HEK293 (cell line): ENCODE results near the gene KRT78.

Experiments used
- CTCF ChIA-PET: fragments of 350-600 bp; formaldehyde crosslinking; extraction: SDS; loops from one replicate; lab custom pipeline; 2021; ENCODE audit warnings: antibody characterized with exemption; lab: Yijun Ruan, JAX
- POLR2A ChIA-PET: fragments of 300-600 bp; formaldehyde crosslinking; extraction: SDS; loops from one replicate; lab custom pipeline; 2020; ENCODE audit warnings: antibody characterized with exemption, inconsistent platforms; lab: Yijun Ruan, JAX
- H3K27ac ChIP-seq: fragments of 200-500 bp; sonication (Bioruptor generic); 2 replicates; pipeline ENCODE4 v1.5.1; 2014; ENCODE audit warnings: low read depth, low read length, control low read depth, inconsistent platforms; ENCODE audit errors: extremely low read depth
- H3K36me3 ChIP-seq, 2 experiments: fragments of 200-500 bp in 1 of 2; sonication (Bioruptor generic) in 1 of 2; 1 replicate in 1 of 2; 2 replicates in 1 of 2; pipeline ENCODE4 v1.5.1; 2014 to 2017; ENCODE audit warnings: inconsistent platforms in 2 of 2, low read length in 2 of 2; ENCODE audit not compliant: control insufficient read depth in 2 of 2, insufficient read depth in 1 of 2
- H3K4me1 ChIP-seq: fragments of 200-500 bp; sonication (Bioruptor generic); 2 replicates; pipeline ENCODE4 v1.5.1; 2014; ENCODE audit warnings: mild to moderate bottlenecking, low read length, inconsistent platforms; ENCODE audit not compliant: control insufficient read depth, insufficient read depth
- H3K4me3 ChIP-seq: 2 replicates; pipeline ENCODE4 v1.5.1; 2011; ENCODE audit warnings: low read depth, mild to moderate bottlenecking, control low read depth, low read length, moderate library complexity
- H3K9me3 ChIP-seq: fragments of 200-500 bp; sonication (Bioruptor generic); 2 replicates; pipeline ENCODE4 v1.5.1; 2014; ENCODE audit warnings: low read depth, low read length, inconsistent platforms; ENCODE audit not compliant: control insufficient read depth, insufficient read depth
- EGR2 ChIP-seq: fragments of 450-650 bp; formaldehyde crosslinking; IDR thresholded peaks from 2 replicates; pipeline ENCODE4 v1.5.1; 2016; ENCODE audit warnings: low read depth, missing biosample characterization, missing genetic modification characterization
- GLI2 ChIP-seq: fragments of 450-650 bp; formaldehyde crosslinking; IDR thresholded peaks from 2 replicates; pipeline ENCODE4; 2017; ENCODE audit warnings: missing biosample characterization, missing genetic modification characterization, low read depth, borderline replicate concordance
- KLF1 ChIP-seq: fragments of 450-650 bp; formaldehyde crosslinking; IDR thresholded peaks from 2 replicates; pipeline ENCODE4 v1.5.1; 2016; ENCODE audit warnings: missing biosample characterization, missing genetic modification characterization
- REPIN1 ChIP-seq: fragments of 450-650 bp; formaldehyde crosslinking; IDR thresholded peaks from 2 replicates; pipeline ENCODE4 v1.5.1; 2017; ENCODE audit warnings: missing biosample characterization, missing genetic modification characterization, low read depth
- TRIM28 ChIP-seq: IDR thresholded peaks from 2 replicates; pipeline ENCODE4 v1.6.1; 2011; ENCODE audit warnings: low read length, control low read depth, borderline replicate concordance
- WT1 ChIP-seq: fragments of 450-650 bp; formaldehyde crosslinking; IDR thresholded peaks from 2 replicates; pipeline ENCODE4 v1.5.1; 2016; ENCODE audit warnings: missing biosample characterization, missing genetic modification characterization
- ZBTB1 ChIP-seq: fragments of 450-650 bp; formaldehyde crosslinking; IDR thresholded peaks from 2 replicates; pipeline ENCODE4 v1.5.1; 2016; ENCODE audit warnings: missing biosample characterization, missing genetic modification characterization
- ZBTB17 ChIP-seq: fragments of 450-650 bp; formaldehyde crosslinking; IDR thresholded peaks from 2 replicates; pipeline ENCODE4 v1.5.1; 2016; ENCODE audit warnings: missing biosample characterization, missing genetic modification characterization
- ZBTB20 ChIP-seq: fragments of 450-650 bp; formaldehyde crosslinking; IDR thresholded peaks from 2 replicates; pipeline ENCODE4 v1.5.1; 2016; ENCODE audit warnings: missing biosample characterization, missing genetic modification characterization
- ZBTB7A ChIP-seq: fragments of 450-650 bp; formaldehyde crosslinking; IDR thresholded peaks from 2 replicates; pipeline ENCODE4 v1.5.1; 2016; ENCODE audit warnings: low read depth, missing biosample characterization, missing genetic modification characterization
- ZFHX2 ChIP-seq: fragments of 450-650 bp; formaldehyde crosslinking; conservative IDR thresholded peaks from 2 replicates; pipeline ENCODE4 v1.5.1; 2016; ENCODE audit warnings: missing biosample characterization, missing genetic modification characterization
- ZIC2 ChIP-seq: fragments of 450-650 bp; formaldehyde crosslinking; IDR thresholded peaks from 2 replicates; pipeline ENCODE4 v1.5.1; 2016; ENCODE audit warnings: missing biosample characterization, missing genetic modification characterization
- ZNF146 ChIP-seq: fragments of 450-650 bp; formaldehyde crosslinking; IDR thresholded peaks from 2 replicates; pipeline ENCODE4 v1.5.1; 2016; ENCODE audit warnings: missing biosample characterization, missing genetic modification characterization
- ZNF169 ChIP-seq: fragments of 450-650 bp; formaldehyde crosslinking; IDR thresholded peaks from 2 replicates; pipeline ENCODE4 v1.5.1; 2016; ENCODE audit warnings: missing biosample characterization, missing genetic modification characterization
- ZNF24 ChIP-seq: fragments of 450-650 bp; formaldehyde crosslinking; IDR thresholded peaks from 2 replicates; pipeline ENCODE4 v1.5.1; 2016; ENCODE audit warnings: missing biosample characterization, missing genetic modification characterization
- ZNF248 ChIP-seq: fragments of 450-650 bp; formaldehyde crosslinking; IDR thresholded peaks from 2 replicates; pipeline ENCODE4 v1.5.1; 2017; ENCODE audit warnings: missing biosample characterization, missing genetic modification characterization
- ZNF274 ChIP-seq, 2 experiments: fragments of 200-500 bp in 1 of 2; fragments of 450-650 bp in 1 of 2; sonication (Bioruptor generic) in 1 of 2; formaldehyde crosslinking in 1 of 2; IDR thresholded peaks; 2 replicates each; pipeline versions ENCODE4 v1.5.1 to v1.6.1; 2014 to 2016; ENCODE audit warnings: borderline replicate concordance in 1 of 2, inconsistent platforms in 1 of 2, low read length in 1 of 2, missing biosample characterization in 1 of 2, missing genetic modification characterization in 1 of 2
- ZNF335 ChIP-seq: fragments of 450-650 bp; formaldehyde crosslinking; conservative IDR thresholded peaks from 2 replicates; pipeline ENCODE4 v1.5.1; 2016; ENCODE audit warnings: missing biosample characterization, missing genetic modification characterization
- ZNF37A ChIP-seq: fragments of 450-650 bp; IDR thresholded peaks from 2 replicates; pipeline ENCODE4 v1.5.1; 2018; ENCODE audit warnings: missing biosample characterization, missing genetic modification characterization
- ZNF416 ChIP-seq: fragments of 450-650 bp; formaldehyde crosslinking; IDR thresholded peaks from 2 replicates; pipeline ENCODE4 v1.5.1; 2016; ENCODE audit warnings: missing biosample characterization, missing genetic modification characterization
- ZNF549 ChIP-seq: fragments of 450-650 bp; IDR thresholded peaks from 2 replicates; pipeline ENCODE4 v1.5.1; 2018; ENCODE audit warnings: missing biosample characterization, missing genetic modification characterization, mild to moderate bottlenecking, inconsistent platforms, moderate library complexity
- ZNF610 ChIP-seq: fragments of 450-650 bp; formaldehyde crosslinking; IDR thresholded peaks from 2 replicates; pipeline ENCODE4 v1.5.1; 2016; ENCODE audit warnings: missing biosample characterization, missing genetic modification characterization, borderline replicate concordance
- ZNF621 ChIP-seq: fragments of 450-650 bp; formaldehyde crosslinking; IDR thresholded peaks from 2 replicates; pipeline ENCODE4 v1.5.1; 2017; ENCODE audit warnings: missing biosample characterization, missing genetic modification characterization
- ZNF747 ChIP-seq: fragments of 450-650 bp; formaldehyde crosslinking; IDR thresholded peaks from 2 replicates; pipeline ENCODE4 v1.5.1; 2016; ENCODE audit warnings: missing biosample characterization, missing genetic modification characterization
- ZSCAN16 ChIP-seq: fragments of 450-650 bp; formaldehyde crosslinking; IDR thresholded peaks from 2 replicates; pipeline ENCODE4 v1.5.1; 2016; ENCODE audit warnings: missing biosample characterization, missing genetic modification characterization
- ZXDB ChIP-seq: fragments of 450-650 bp; formaldehyde crosslinking; IDR thresholded peaks from 2 replicates; pipeline ENCODE4 v1.5.1; 2016; ENCODE audit warnings: missing biosample characterization, missing genetic modification characterization
- TF ChIP-seq, protein P1 (sequence below): fragments of 450-650 bp; formaldehyde crosslinking; IDR thresholded peaks from 2 replicates; pipeline ENCODE4 v1.5.1; 2017; ENCODE audit warnings: missing biosample characterization, missing genetic modification characterization
- TF ChIP-seq, protein P2 (sequence below): fragments of 450-650 bp; formaldehyde crosslinking; IDR thresholded peaks from 2 replicates; pipeline ENCODE4 v1.5.1; 2016; ENCODE audit warnings: missing biosample characterization, missing genetic modification characterization
- TF ChIP-seq, protein P3 (sequence below): fragments of 450-650 bp; formaldehyde crosslinking; IDR thresholded peaks from 2 replicates; pipeline ENCODE4 v1.5.1; 2017; ENCODE audit warnings: missing biosample characterization, missing genetic modification characterization

The KRT78 gene

DNA sequence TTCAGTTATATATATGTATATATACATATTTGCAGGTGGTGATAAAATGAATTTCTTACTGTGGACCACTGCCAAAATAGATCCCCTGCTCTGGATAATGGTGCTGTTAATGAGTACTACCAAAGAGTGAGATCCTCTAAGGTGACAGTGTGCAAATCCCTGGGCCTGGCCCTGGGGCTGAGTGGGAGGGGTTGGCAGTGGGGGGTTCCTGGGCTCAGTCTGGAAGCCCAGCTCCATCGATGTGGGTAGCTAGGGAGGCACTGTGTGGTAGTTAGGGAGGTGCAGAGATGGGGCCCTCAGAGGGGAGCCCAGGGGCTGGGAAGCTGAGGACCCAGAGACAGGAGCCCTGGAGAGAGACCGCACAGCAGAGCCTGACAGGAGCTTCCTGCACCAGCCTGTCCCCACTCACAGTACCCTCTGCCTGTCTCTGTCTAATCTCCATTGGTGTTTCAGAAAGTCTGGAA, 47.0 kb upstream of the KRT78 start:
- H3K4me1 ChIP-seq, result peaks cover 15% of the 10 kb centered on the region
- no peak overlapping the region for H3K4me3 ChIP-seq
- H3K27ac ChIP-seq, result peak overlapping the region; percentile 69
- no peaks in the 10 kb centered on the region for H3K9me3 ChIP-seq
- POLR2A ChIA-PET, result interaction anchor here (0.9 to 5.3 kb wide), 10 partner anchors 9 to 158 kb away, joined by 3 to 57 read pairs (median 5); partner anchors contain the start of genes KRT18 and KRT8
- CTCF ChIA-PET, result interaction anchor here (0.6 to 20.1 kb wide), 8 partner anchors 10 to 152 kb away, joined by 3 to 316 read pairs (median 4); partner anchors contain the start of gene KRT8
- 0 out of 2 replicates have a peak, but pooled peaks have one; percentile 8 for TF ChIP-seq ZIC2 (tag by site-specific recombination)
- TF ChIP-seq ZNF248 (tag by site-specific recombination), result no peak
- TF ChIP-seq ZFHX2, result peak; percentile 70
- TF ChIP-seq KLF1 (tag by site-specific recombination), result no peak
- TF ChIP-seq WT1, result peak; percentile 6
- TF ChIP-seq ZBTB20, result peak; percentile 81
- no peak for TF ChIP-seq ZNF549
- TF ChIP-seq, protein P1, sequence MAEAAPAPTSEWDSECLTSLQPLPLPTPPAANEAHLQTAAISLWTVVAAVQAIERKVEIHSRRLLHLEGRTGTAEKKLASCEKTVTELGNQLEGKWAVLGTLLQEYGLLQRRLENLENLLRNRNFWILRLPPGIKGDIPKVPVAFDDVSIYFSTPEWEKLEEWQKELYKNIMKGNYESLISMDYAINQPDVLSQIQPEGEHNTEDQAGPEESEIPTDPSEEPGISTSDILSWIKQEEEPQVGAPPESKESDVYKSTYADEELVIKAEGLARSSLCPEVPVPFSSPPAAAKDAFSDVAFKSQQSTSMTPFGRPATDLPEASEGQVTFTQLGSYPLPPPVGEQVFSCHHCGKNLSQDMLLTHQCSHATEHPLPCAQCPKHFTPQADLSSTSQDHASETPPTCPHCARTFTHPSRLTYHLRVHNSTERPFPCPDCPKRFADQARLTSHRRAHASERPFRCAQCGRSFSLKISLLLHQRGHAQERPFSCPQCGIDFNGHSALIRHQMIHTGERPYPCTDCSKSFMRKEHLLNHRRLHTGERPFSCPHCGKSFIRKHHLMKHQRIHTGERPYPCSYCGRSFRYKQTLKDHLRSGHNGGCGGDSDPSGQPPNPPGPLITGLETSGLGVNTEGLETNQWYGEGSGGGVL (tag by site-specific recombination), result peak; percentile 47; the same call in 1 of the 2 replicates
- TF ChIP-seq ZNF24 (tag by site-specific recombination), result 0 out of 2 replicates have a peak, but pooled peaks have one; percentile 7
- TF ChIP-seq EGR2 (tag by site-specific recombination), result peak; percentile 58; the same call in 1 of the 2 replicates
- TF ChIP-seq TRIM28, result no peak
- peak; percentile 62 for TF ChIP-seq ZNF335
- TF ChIP-seq ZNF747 (tag by site-specific recombination), result no peak
- peaks cover 18 to 47% of the 10 kb centered on the region in 2 experiments for H3K36me3 ChIP-seq

DNA sequence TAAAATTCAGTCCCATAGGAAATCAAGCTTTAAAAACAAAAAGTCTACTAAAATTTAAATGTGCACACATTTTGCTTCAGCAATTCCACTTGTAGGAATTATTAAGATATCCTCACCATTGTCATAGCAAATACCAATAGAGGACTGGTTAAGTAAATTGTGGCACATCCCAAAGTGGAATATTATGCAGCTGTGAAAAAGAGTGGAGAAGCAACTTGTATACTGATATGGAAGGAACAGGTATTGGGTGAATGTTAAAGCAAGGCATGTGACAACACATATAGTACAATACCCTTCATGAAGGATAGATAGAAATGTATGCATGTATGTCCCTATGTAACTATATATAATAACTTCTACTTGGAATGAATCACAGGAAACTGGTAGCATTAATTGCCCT, 44.2 kb upstream of the KRT78 start:
- Histone ChIP-seq H3K9me3 (no peaks in the 10 kb centered on the region), H3K27ac (no peak overlapping the region), H3K36me3 (peaks cover 4 to 20% of the 10 kb centered on the region in 2 experiments; a peak in 2 of 3 replicates), H3K4me1 (peaks cover 15% of the 10 kb centered on the region), H3K4me3 (no peak overlapping the region)
- CTCF ChIA-PET, result interaction anchor here (0.6 to 20.1 kb wide), 4 partner anchors 11 to 580 kb away, joined by 4 to 316 read pairs (median 132); no protein-coding TSS in a partner anchor
- POLR2A ChIA-PET, result interaction anchor here (5.3 kb wide), 1 partner anchor 12 kb away, joined by 57 read pairs; the partner anchor contains the start of gene KRT8
- TF ChIP-seq ZBTB7A (tag by site-specific recombination) (no peak), GLI2 (tag by site-specific recombination) (no peak), REPIN1 (no peak), ZBTB1 (tag by site-specific recombination) (no peak), ZNF274 (IDR thresholded peaks at IDR 0.05; ENCODE audit: low read length) (no peak), ZNF274 (tag by site-specific recombination; IDR thresholded peaks at IDR 0.05; ENCODE audit: borderline replicate concordance) (no peak), ZNF621 (no peak), ZXDB (tag by site-specific recombination) (no peak), ZNF37A (no peak), ZNF610 (tag by site-specific recombination) (no peak), ZNF169 (no peak), ZSCAN16 (tag by site-specific recombination) (no peak), ZNF416 (tag by site-specific recombination) (no peak), ZBTB17 (tag by site-specific recombination) (no peak), ZNF146 (peak; percentile 99)
- TF ChIP-seq, protein P2, sequence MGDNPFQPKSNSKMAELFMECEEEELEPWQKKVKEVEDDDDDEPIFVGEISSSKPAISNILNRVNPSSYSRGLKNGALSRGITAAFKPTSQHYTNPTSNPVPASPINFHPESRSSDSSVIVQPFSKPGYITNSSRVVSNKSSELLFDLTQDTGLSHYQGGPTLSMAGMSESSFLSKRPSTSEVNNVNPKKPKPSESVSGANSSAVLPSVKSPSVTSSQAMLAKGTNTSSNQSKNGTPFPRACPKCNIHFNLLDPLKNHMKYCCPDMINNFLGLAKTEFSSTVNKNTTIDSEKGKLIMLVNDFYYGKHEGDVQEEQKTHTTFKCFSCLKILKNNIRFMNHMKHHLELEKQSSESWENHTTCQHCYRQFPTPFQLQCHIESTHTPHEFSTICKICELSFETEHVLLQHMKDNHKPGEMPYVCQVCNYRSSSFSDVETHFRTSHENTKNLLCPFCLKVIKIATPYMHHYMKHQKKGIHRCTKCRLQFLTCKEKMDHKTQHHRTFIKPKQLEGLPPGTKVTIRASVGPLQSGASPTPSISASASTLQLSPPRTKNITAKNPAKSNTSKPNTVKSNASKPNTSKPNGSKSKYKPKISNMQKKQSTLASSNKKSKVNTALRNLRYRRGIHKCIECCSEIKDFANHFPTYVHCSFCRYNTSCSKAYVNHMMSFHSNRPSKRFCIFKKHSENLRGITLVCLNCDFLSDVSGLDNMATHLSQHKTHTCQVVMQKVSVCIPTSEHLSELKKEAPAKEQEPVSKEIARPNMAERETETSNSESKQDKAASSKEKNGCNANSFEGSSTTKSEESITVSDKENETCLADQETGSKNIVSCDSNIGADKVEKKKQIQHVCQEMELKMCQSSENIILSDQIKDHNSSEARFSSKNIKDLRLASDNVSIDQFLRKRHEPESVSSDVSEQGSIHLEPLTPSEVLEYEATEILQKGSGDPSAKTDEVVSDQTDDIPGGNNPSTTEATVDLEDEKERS (tag by site-specific recombination), result 0 out of 2 replicates have a peak, but pooled peaks have one; percentile 56
- TF ChIP-seq, protein P3, sequence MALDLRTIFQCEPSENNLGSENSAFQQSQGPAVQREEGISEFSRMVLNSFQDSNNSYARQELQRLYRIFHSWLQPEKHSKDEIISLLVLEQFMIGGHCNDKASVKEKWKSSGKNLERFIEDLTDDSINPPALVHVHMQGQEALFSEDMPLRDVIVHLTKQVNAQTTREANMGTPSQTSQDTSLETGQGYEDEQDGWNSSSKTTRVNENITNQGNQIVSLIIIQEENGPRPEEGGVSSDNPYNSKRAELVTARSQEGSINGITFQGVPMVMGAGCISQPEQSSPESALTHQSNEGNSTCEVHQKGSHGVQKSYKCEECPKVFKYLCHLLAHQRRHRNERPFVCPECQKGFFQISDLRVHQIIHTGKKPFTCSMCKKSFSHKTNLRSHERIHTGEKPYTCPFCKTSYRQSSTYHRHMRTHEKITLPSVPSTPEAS (tag by site-specific recombination), result no peak
